Measurements from ENCODE around the gene LMO2. TPM values are rescaled to one million over a fixed set of nuclear protein-coding genes. Genes with fewer than 3 reads are reported as not detected.

The LMO2 gene
- polyA plus RNA-seq, 3 donors: 48.8 to 140 (median 75.8) TPM

- H3K4me1 Mint-ChIP-seq: no peaks in the 10 kb centered on the region
- H3K27me3 Mint-ChIP-seq (ENCODE audit: low read depth in 3 of 3): peaks cover 0 to 5% (median 3%) of the 10 kb centered on the region in 3 donors
- Histone ChIP-seq H3K36me3 (replicated peaks in 1 of 2; ENCODE audit: control insufficient read depth in 1 of 2, insufficient read depth in 2 of 2, low read length in 2 of 2) (peaks cover 10 to 34% of the 10 kb centered on the region in 2 donors), H3K4me1 (ENCODE audit: control insufficient read depth in 1 of 2, insufficient read depth in 2 of 2, low read length in 2 of 2) (no peaks in the 10 kb centered on the region), H3K27ac (ENCODE audit: low read depth in 1 of 2, low read length in 2 of 2) (no peak overlapping the region), H3K9me3 (replicated peaks in 1 of 2; ENCODE audit: control insufficient read depth in 1 of 2, insufficient read depth in 1 of 2, low read length in 2 of 2) (no peaks in the 10 kb centered on the region), H3K9ac (ENCODE audit: insufficient read depth, low read length, poor library complexity, severe bottlenecking) (no peak overlapping the region), H3K79me2 (ENCODE audit: insufficient read depth, low read length) (no peaks in the 10 kb centered on the region), H3K4me2 (replicated peaks; ENCODE audit: extremely low read depth, low read length, poor library complexity, severe bottlenecking) (no peak overlapping the region), H3K4me3 (replicated peaks in 1 of 3; ENCODE audit: low read depth in 2 of 3, low read length in 3 of 3) (no peak overlapping the region), H3K27me3 (ENCODE audit: control insufficient read depth in 2 of 2, insufficient read depth in 2 of 2, low read length in 2 of 2) (no peaks in the 10 kb centered on the region), H4K20me1 (ENCODE audit: insufficient read depth, low read length) (peaks cover 40% of the 10 kb centered on the region), H2AFZ (ENCODE audit: insufficient read depth, low read depth, low read length, poor library complexity, severe bottlenecking) (no peak overlapping the region)
- intact Hi-C loops (cut with micrococcal nuclease): no loop called here
- peaks cover 0 to 4% (median 0%) of the 10 kb centered on the region in 7 donors for H3K9me3 Mint-ChIP-seq
- 92% methylated on average over 2 of the region's 6 CpGs for WGBS (ENCODE audit: insufficient coverage)
- no peak overlapping the region for H3K4me3 Mint-ChIP-seq
- H3K36me3 Mint-ChIP-seq: peaks cover 19 to 20% of the 10 kb centered on the region in 2 donors
- no peak overlapping the region for H3K27ac Mint-ChIP-seq
- DNase-seq: no peak
- no peak for TF ChIP-seq CTCF (IDR thresholded peaks at IDR 0.05)
Measured at GRCh38 chr11:33848717-33849390, 43.0 kb downstream of the LMO2 start.

- TF ChIP-seq CTCF (IDR thresholded peaks at IDR 0.05): no peak
- Mint-ChIP-seq H3K4me1 (no peaks in the 10 kb centered on the region), H3K36me3 (peaks cover 7 to 8% of the 10 kb centered on the region in 2 donors), H3K27ac (no peak overlapping the region), H3K4me3 (no peak overlapping the region), H3K27me3 (ENCODE audit: low read depth in 3 of 3) (peaks cover 0 to 6% (median 4%) of the 10 kb centered on the region in 3 donors), H3K9me3 (peaks cover 0 to 4% (median 0%) of the 10 kb centered on the region in 7 donors)
- intact Hi-C loops (cut with micrococcal nuclease): no loop called here
- H3K36me3 ChIP-seq (replicated peaks in 1 of 2; ENCODE audit: control insufficient read depth in 1 of 2, insufficient read depth in 2 of 2, low read length in 2 of 2): peaks cover under 1 to 17% of the 10 kb centered on the region in 2 donors
- H3K4me3 ChIP-seq (replicated peaks in 1 of 3; ENCODE audit: low read depth in 2 of 3, low read length in 3 of 3): no peak overlapping the region
- no peaks in the 10 kb centered on the region for H3K9me3 ChIP-seq (replicated peaks in 1 of 2; ENCODE audit: control insufficient read depth in 1 of 2, insufficient read depth in 1 of 2, low read length in 2 of 2)
- no peaks in the 10 kb centered on the region for H3K79me2 ChIP-seq (ENCODE audit: insufficient read depth, low read length)
- no peak overlapping the region for H3K9ac ChIP-seq (ENCODE audit: insufficient read depth, low read length, poor library complexity, severe bottlenecking)
- H3K4me1 ChIP-seq (ENCODE audit: control insufficient read depth in 1 of 2, insufficient read depth in 2 of 2, low read length in 2 of 2): no peaks in the 10 kb centered on the region
- no peak overlapping the region for H3K4me2 ChIP-seq (replicated peaks; ENCODE audit: extremely low read depth, low read length, poor library complexity, severe bottlenecking)
- H2AFZ ChIP-seq (ENCODE audit: insufficient read depth, low read depth, low read length, poor library complexity, severe bottlenecking): no peak overlapping the region
- WGBS (ENCODE audit: insufficient coverage): no CpG with 5 or more reads among the region's 1 CpG
- H3K27me3 ChIP-seq (ENCODE audit: control insufficient read depth in 2 of 2, insufficient read depth in 2 of 2, low read length in 2 of 2): no peaks in the 10 kb centered on the region
- no peak overlapping the region for H3K27ac ChIP-seq (ENCODE audit: low read depth in 1 of 2, low read length in 2 of 2)
- no peak for DNase-seq
- H4K20me1 ChIP-seq (ENCODE audit: insufficient read depth, low read length): peaks cover 24% of the 10 kb centered on the region
Measured at GRCh38 chr11:33847251-33847650, 44.6 kb downstream of the LMO2 start.

Measured in CD14-positive monocyte (primary cell).